Mesenchymal stem cell (in vitro differentiated cells and primary cell): ENCODE results near the gene PASK.

Source experiments
- DNase-seq: peaks from one replicate; pipeline ENCODE4 v3.0.0-alpha.2; 2013
- H2AFZ ChIP-seq: one replicate; pipeline ENCODE4 v1.6.1; 2013; ENCODE audit warnings: low read depth, mild to moderate bottlenecking, control low read depth, inconsistent platforms, low read length, moderate library complexity
- H2AK5ac ChIP-seq: 2 replicates; pipeline ENCODE4 v1.6.1; 2013; ENCODE audit warnings: low read length, moderate library complexity, mild to moderate bottlenecking, inconsistent platforms; ENCODE audit not compliant: severe bottlenecking
- H2BK120ac ChIP-seq: one replicate; pipeline ENCODE4 v1.6.1; 2013; ENCODE audit warnings: low read depth, mild to moderate bottlenecking, inconsistent platforms, low read length, moderate library complexity
- H2BK12ac ChIP-seq, 2 experiments: one replicate each; pipeline ENCODE4 v1.6.1; 2013; ENCODE audit warnings: inconsistent platforms in 2 of 2, low read length in 2 of 2, mild to moderate bottlenecking in 2 of 2, moderate library complexity in 2 of 2, control low read depth in 1 of 2
- H2BK15ac ChIP-seq: one replicate; pipeline ENCODE4 v1.6.1; 2013; ENCODE audit warnings: mild to moderate bottlenecking, low read depth, inconsistent platforms; ENCODE audit not compliant: poor library complexity, severe bottlenecking
- H2BK5ac ChIP-seq: 2 replicates; pipeline ENCODE4 v1.6.1; 2013; ENCODE audit warnings: low read depth, mild to moderate bottlenecking, low read length, control low read depth, inconsistent platforms; ENCODE audit not compliant: poor library complexity, severe bottlenecking
- H3K14ac ChIP-seq, 2 experiments: one replicate each; pipeline ENCODE4 v1.6.1; 2013; ENCODE audit warnings: inconsistent platforms in 2 of 2, low read length in 2 of 2, control low read depth in 1 of 2, mild to moderate bottlenecking in 1 of 2, moderate library complexity in 1 of 2
- H3K18ac ChIP-seq, 2 experiments: one replicate each; pipeline ENCODE4 v1.6.1; 2013; ENCODE audit warnings: inconsistent platforms in 2 of 2, low read length in 2 of 2, control low read depth in 1 of 2, low read depth in 1 of 2, mild to moderate bottlenecking in 1 of 2
- H3K23ac ChIP-seq, 2 experiments: one replicate each; pipeline ENCODE4 v1.6.1; 2013; ENCODE audit warnings: inconsistent platforms in 2 of 2, low read length in 2 of 2, mild to moderate bottlenecking in 2 of 2, moderate library complexity in 2 of 2, control low read depth in 1 of 2
- H3K27ac ChIP-seq: 2 replicates; pipeline ENCODE4 v1.5.1; 2013; ENCODE audit warnings: mild to moderate bottlenecking, moderate library complexity, low read length, control low read depth, inconsistent platforms; ENCODE audit not compliant: poor library complexity, severe bottlenecking
- H3K27me3 ChIP-seq, 2 experiments: 2 replicates each; pipeline versions ENCODE4 v1.6.1 to v1.7.0; 2013; ENCODE audit warnings: low read length in 2 of 2, mild to moderate bottlenecking in 2 of 2, moderate library complexity in 2 of 2, control low read depth in 1 of 2, inconsistent platforms in 1 of 2; ENCODE audit not compliant: control insufficient read depth in 1 of 2, insufficient read depth in 1 of 2
- H3K36me3 ChIP-seq, 2 experiments: 2 replicates each; pipeline versions ENCODE4 v1.6.1 to v1.7.0; 2013; ENCODE audit warnings: low read length in 2 of 2, control low read depth in 1 of 2, inconsistent platforms in 1 of 2, low read depth in 1 of 2, mild to moderate bottlenecking in 1 of 2; ENCODE audit not compliant: insufficient read depth in 2 of 2, control insufficient read depth in 1 of 2
- H3K4ac ChIP-seq, 2 experiments: one replicate each; pipeline ENCODE4 v1.6.1; 2013; ENCODE audit warnings: inconsistent platforms in 2 of 2, low read length in 2 of 2, mild to moderate bottlenecking in 2 of 2, moderate library complexity in 2 of 2, control low read depth in 1 of 2, low read depth in 1 of 2
- H3K4me1 ChIP-seq: 2 replicates; pipeline ENCODE4 v1.6.1; 2013; ENCODE audit warnings: low read depth, low read length, control low read depth; ENCODE audit not compliant: control insufficient read depth, insufficient read depth
- H3K4me2 ChIP-seq: 2 replicates; pipeline ENCODE4 v1.6.1; 2013; ENCODE audit warnings: low read length, mild to moderate bottlenecking, inconsistent platforms; ENCODE audit not compliant: poor library complexity, severe bottlenecking
- H3K4me3 ChIP-seq, 2 experiments: 2 replicates each; pipeline versions ENCODE4 v1.5.1 to v1.7.0; 2013; ENCODE audit warnings: low read length in 2 of 2, mild to moderate bottlenecking in 2 of 2, control low read depth in 1 of 2, low read depth in 1 of 2; ENCODE audit not compliant: insufficient read depth in 1 of 2
- H3K79me1 ChIP-seq: replicated peaks from 2 replicates; pipeline ENCODE4 v1.6.1; 2013; ENCODE audit warnings: mild to moderate bottlenecking, control low read depth, low read length, inconsistent platforms; ENCODE audit not compliant: poor library complexity, severe bottlenecking
- H3K9ac ChIP-seq: 2 replicates; pipeline ENCODE4 v1.7.0; 2013; ENCODE audit warnings: mild to moderate bottlenecking, low read length, moderate library complexity
- H3K9me3 ChIP-seq: 2 replicates; pipeline ENCODE4 v1.7.0; 2013; ENCODE audit warnings: mild to moderate bottlenecking, low read length; ENCODE audit not compliant: control insufficient read depth
- H4K8ac ChIP-seq: one replicate; pipeline ENCODE4 v1.6.1; 2013; ENCODE audit warnings: inconsistent platforms, mild to moderate bottlenecking, low read length, moderate library complexity
- H4K91ac ChIP-seq: one replicate; pipeline ENCODE4 v1.6.1; 2013; ENCODE audit warnings: mild to moderate bottlenecking, low read length, inconsistent platforms
- WGBS: methylation state at CpG from one replicate; pipeline ENCODE4 v1.1.7; 2013; ENCODE audit warnings: mixed read lengths; 5-methylcytosine and 5-hydroxymethylcytosine counted together

The PASK gene

GRCh38 chr2:241092677-241093076, 56.6 kb downstream of the PASK start:
- H3K9me3 ChIP-seq: no peaks in the 10 kb centered on the region
- H2BK12ac ChIP-seq: no peak overlapping the region
- H3K4me3 ChIP-seq: no peak overlapping the region
- H2AFZ ChIP-seq: no peak overlapping the region
- no peaks in the 10 kb centered on the region for H3K27me3 ChIP-seq
- no peak overlapping the region for H3K4ac ChIP-seq
- no peak overlapping the region for H4K8ac ChIP-seq
- H3K18ac ChIP-seq: no peak overlapping the region
- no peak overlapping the region for H4K91ac ChIP-seq
- no peak overlapping the region for H3K4me2 ChIP-seq
- H3K27ac ChIP-seq: no peak overlapping the region
- H2AK5ac ChIP-seq: no peak overlapping the region
- H3K79me1 ChIP-seq: peaks cover 40% of the 10 kb centered on the region
- WGBS: 91% methylated on average over 6 of the region's 8 CpGs
- H2BK15ac ChIP-seq: no peak overlapping the region
- H2BK5ac ChIP-seq: no peak overlapping the region
- peak overlapping the region; percentile 9 for H3K9ac ChIP-seq
- H2BK120ac ChIP-seq: no peak overlapping the region
- no peak overlapping the region for H3K23ac ChIP-seq
- peaks cover 15% of the 10 kb centered on the region for H3K4me1 ChIP-seq
- no peak for DNase-seq
- H3K36me3 ChIP-seq: peaks cover 41 to 99% of the 10 kb centered on the region in 2 experiments
- H3K14ac ChIP-seq: no peak overlapping the region

- Histone ChIP-seq H3K27ac (no peak overlapping the region), H3K9me3 (no peaks in the 10 kb centered on the region), H3K23ac (no peak overlapping the region), H3K27me3 (no peaks in the 10 kb centered on the region), H2BK120ac (no peak overlapping the region), H3K79me1 (peaks cover 37% of the 10 kb centered on the region), H2AK5ac (no peak overlapping the region), H3K4me3 (no peak overlapping the region), H4K8ac (no peak overlapping the region), H3K18ac (no peak overlapping the region), H2AFZ (no peak overlapping the region), H3K14ac (no peak overlapping the region), H3K4me2 (no peak overlapping the region), H4K91ac (no peak overlapping the region), H3K9ac (no peak overlapping the region), H2BK5ac (no peak overlapping the region), H3K4ac (no peak overlapping the region), H2BK15ac (no peak overlapping the region), H3K4me1 (peaks cover 18% of the 10 kb centered on the region), H3K36me3 (peaks cover 45 to 100% of the 10 kb centered on the region in 2 experiments), H2BK12ac (no peak overlapping the region)
- no peak for DNase-seq
- WGBS: 95% methylated on average over 22 of the region's 22 CpGs
These were observed 57.4 kb downstream of the PASK start for GRCh38 chr2:241091734-241092445.

DNA sequence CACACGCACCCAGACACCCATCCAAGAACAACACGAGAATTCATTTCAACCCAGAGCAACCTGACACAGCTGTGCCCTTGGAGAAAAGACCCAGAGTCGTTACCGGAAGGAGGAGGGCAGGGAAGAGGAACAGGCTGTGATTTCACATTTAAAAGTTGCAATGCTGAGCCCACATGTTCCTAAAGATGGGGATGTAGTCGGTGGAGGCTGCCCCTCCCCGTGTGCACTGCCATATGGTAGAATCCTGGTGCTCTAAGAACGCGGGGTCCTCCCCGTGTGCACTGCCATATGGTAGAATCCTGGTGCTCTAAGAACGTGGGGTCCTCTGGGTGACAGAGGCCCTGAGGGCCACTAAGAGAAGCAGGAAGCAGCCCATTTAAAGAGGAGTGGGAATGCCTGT, 58.1 kb downstream of the PASK start:
- Histone ChIP-seq H2BK5ac (no peak overlapping the region), H3K27me3 (no peaks in the 10 kb centered on the region)
- 91% methylated on average over 10 of the region's 10 CpGs for WGBS

DNA sequence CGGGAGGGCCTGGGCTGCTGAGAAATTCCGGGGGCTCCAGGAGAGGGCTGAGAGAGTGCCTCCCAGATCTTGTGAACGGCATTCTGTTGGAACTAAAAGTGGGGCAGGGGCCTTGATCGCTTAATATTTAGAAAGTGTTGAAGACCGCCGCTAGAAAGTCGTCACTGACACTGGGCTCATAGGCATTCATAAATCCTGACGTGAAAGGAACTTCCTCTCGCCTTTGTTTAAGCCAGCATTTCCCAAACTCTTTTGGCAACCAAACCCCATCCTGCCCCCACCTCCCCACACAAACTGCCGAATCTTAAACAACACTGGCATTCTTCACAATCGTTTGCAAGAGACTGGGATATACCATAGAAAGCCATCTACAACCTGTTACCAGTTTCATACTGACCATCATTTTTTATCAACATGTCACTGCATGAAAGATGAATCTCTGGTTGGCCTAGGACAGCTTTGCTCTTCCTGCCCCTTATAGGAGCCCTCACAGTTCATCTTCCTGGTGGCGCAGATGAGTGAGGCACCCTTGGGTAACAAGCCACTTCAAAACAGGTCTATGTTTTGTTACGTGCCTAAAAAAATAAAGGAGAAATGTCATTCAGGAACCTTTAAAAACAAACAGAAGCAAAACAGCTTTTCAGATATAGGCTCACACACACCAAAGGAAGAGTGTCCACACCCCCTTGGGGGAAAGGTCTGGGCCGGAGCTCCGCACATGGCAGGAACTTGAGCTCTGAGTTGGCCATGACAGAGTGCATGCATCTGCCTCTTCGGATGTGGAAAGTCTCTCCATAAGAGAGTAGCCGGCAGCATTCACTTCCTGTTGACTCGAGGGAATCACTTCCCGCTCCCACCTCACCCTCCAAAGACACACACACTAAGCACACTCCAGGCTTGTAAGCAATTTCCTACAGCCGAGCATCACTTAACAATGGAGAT, 60.2 kb downstream of the PASK start:
- H3K18ac ChIP-seq: no peak overlapping the region
- H3K27me3 ChIP-seq: no peaks in the 10 kb centered on the region
- H3K9ac ChIP-seq: no peak overlapping the region
- 93% methylated on average over 20 of the region's 20 CpGs for WGBS
- no peak overlapping the region for H3K14ac ChIP-seq
- DNase-seq: no peak
- H3K27ac ChIP-seq: no peak overlapping the region
- H4K91ac ChIP-seq: no peak overlapping the region
- no peak overlapping the region for H3K23ac ChIP-seq
- H2BK5ac ChIP-seq: no peak overlapping the region
- no peak overlapping the region for H4K8ac ChIP-seq
- H3K4me2 ChIP-seq: no peak overlapping the region
- H3K79me1 ChIP-seq: peaks cover 25% of the 10 kb centered on the region
- H2AK5ac ChIP-seq: no peak overlapping the region
- no peak overlapping the region for H3K4ac ChIP-seq
- H3K4me3 ChIP-seq: no peak overlapping the region
- no peak overlapping the region for H2BK15ac ChIP-seq
- H2AFZ ChIP-seq: no peak overlapping the region
- H3K36me3 ChIP-seq: peaks cover 31 to 98% of the 10 kb centered on the region in 2 experiments
- H2BK12ac ChIP-seq: no peak overlapping the region
- H2BK120ac ChIP-seq: no peak overlapping the region
- peaks cover 18% of the 10 kb centered on the region for H3K4me1 ChIP-seq
- H3K9me3 ChIP-seq: no peaks in the 10 kb centered on the region

More for the DNA sequence above, 58.1 kb downstream of the PASK start:
- Histone ChIP-seq H3K4ac (no peak overlapping the region), H4K8ac (no peak overlapping the region), H3K14ac (no peak overlapping the region), H2BK15ac (no peak overlapping the region), H2BK12ac (no peak overlapping the region), H3K4me3 (no peak overlapping the region), H3K9me3 (no peaks in the 10 kb centered on the region), H2BK120ac (no peak overlapping the region), H4K91ac (no peak overlapping the region), H3K4me2 (no peak overlapping the region), H3K79me1 (peaks cover 37% of the 10 kb centered on the region), H3K4me1 (peaks cover 18% of the 10 kb centered on the region), H3K23ac (no peak overlapping the region), H2AK5ac (no peak overlapping the region), H3K9ac (no peak overlapping the region), H3K27ac (no peak overlapping the region), H3K36me3 (peaks cover 45 to 100% of the 10 kb centered on the region in 2 experiments), H3K18ac (no peak overlapping the region), H2AFZ (no peak overlapping the region)
- no peak for DNase-seq
